ENCODE data around the gene C5AR1. TPM values are rescaled to one million over a fixed set of nuclear protein-coding genes. Genes with fewer than 3 reads are reported as not detected.

The C5AR1 gene
- total and polyA plus RNA-seq, 9 of the 15 experiments (the other 6 are each of a cell fraction or from before 2014, with no cell fraction given): 0.06 to 1.6 (median 0.28) TPM; not detected in 3

DNA sequence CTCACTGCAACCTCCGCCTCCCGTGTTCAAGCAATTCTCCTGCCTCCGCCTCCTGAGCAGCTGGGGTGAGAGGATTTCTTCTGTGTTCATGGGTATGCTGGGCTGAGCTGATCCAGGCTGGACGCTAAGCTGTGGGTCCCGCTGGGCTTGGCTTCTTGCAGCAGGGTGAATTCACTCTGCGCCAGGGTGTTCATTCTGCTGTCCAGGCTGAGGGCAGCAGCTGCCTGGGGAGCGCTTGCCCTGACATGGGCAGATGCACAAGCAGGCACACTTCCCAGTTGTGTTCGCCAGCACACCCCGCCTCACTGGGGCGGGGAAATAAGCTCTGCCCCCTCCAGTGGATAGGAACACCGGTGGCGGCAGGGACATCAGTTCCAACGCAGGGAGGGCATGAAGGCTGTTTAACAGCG is 42.3 kb upstream of the C5AR1 start:
- intact Hi-C loops (cut with micrococcal nuclease) (no loop called here), in situ Hi-C loops (cut with MboI) (no loop called here)
- H3K36me3 ChIP-seq (ENCODE audit: control insufficient read depth, insufficient read depth, low read length): peaks cover 64% of the 10 kb centered on the region; the same call in 2 of the 3 replicates
- peaks cover 6 to 27% of the 10 kb centered on the region in 2 experiments; a peak in 3 of 5 replicates for H3K4me1 ChIP-seq (replicated peaks in 1 of 2; ENCODE audit: control insufficient read depth in 2 of 2, insufficient read depth in 2 of 2, low read length in 2 of 2)
- H3K27ac ChIP-seq (ENCODE audit: extremely low read depth, low read depth, low read length): no peak overlapping the region
- no peak overlapping the region for H3K4me2 ChIP-seq (ENCODE audit: insufficient read depth, low read length)
- CTCF ChIA-PET (ENCODE audit: low intra/inter-chr PET ratio): no interaction called here
- H2AFZ ChIP-seq (ENCODE audit: low read depth, low read length): no peak overlapping the region
- FAIRE-seq: no peak
- no peaks in the 10 kb centered on the region for H3K27me3 ChIP-seq (ENCODE audit: control insufficient read depth in 2 of 2, insufficient read depth in 2 of 2, low read length in 2 of 2)
- no peaks in the 10 kb centered on the region for H3K9me1 ChIP-seq (ENCODE audit: control insufficient read depth, insufficient read depth, low read length)
- POLR2A ChIA-PET: interaction anchor here (1.0 to 3.9 kb wide), 4 partner anchors 8 to 122 kb away, joined by 3 to 19 read pairs (median 8); partner anchors contain the start of gene CCDC9
- H3K9me3 ChIP-seq (replicated peaks; ENCODE audit: control insufficient read depth, insufficient read depth, low read depth, low read length): no peaks in the 10 kb centered on the region
- no peaks in the 10 kb centered on the region for H4K20me1 ChIP-seq (replicated peaks; ENCODE audit: control insufficient read depth, insufficient read depth, low read length)
- DNase-seq (ENCODE audit: extremely low read depth in 1 of 4, low spot score in 3 of 4): no peak
- 94% methylated on average over 14 of the region's 14 CpGs for WGBS (ENCODE audit: insufficient coverage, low coverage, missing lambda C conversion rate)
- ATAC-seq: no peak
- H3K79me2 ChIP-seq (ENCODE audit: control insufficient read depth, insufficient read depth, low read length): no peaks in the 10 kb centered on the region
- BruUV-seq (replicated peaks): no TSS peak
- peak overlapping the region in 1 of 2 experiments; percentile 8; a peak in 2 of 4 replicates for H3K9ac ChIP-seq (ENCODE audit: insufficient read depth in 1 of 2, low read depth in 2 of 2, low read length in 2 of 2)
- H3K4me3 ChIP-seq: no peak overlapping the region
- TF ChIP-seq, protein P1, sequence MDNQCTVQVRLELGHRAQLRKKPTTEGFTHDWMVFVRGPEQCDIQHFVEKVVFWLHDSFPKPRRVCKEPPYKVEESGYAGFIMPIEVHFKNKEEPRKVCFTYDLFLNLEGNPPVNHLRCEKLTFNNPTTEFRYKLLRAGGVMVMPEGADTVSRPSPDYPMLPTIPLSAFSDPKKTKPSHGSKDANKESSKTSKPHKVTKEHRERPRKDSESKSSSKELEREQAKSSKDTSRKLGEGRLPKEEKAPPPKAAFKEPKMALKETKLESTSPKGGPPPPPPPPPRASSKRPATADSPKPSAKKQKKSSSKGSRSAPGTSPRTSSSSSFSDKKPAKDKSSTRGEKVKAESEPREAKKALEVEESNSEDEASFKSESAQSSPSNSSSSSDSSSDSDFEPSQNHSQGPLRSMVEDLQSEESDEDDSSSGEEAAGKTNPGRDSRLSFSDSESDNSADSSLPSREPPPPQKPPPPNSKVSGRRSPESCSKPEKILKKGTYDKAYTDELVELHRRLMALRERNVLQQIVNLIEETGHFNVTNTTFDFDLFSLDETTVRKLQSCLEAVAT (IDR thresholded peaks at IDR 0.05): no peak
- TF ChIP-seq ZNF184 (CRISPR knock-in tag; IDR thresholded peaks at IDR 0.05) (no peak), EP300 (IDR thresholded peaks at IDR 0.05; ENCODE audit: low read length) (no peak), ZNF778 (CRISPR knock-in tag; IDR thresholded peaks at IDR 0.05) (no peak), ZNF12 (CRISPR knock-in tag; IDR thresholded peaks at IDR 0.05) (no peak), RBFOX2 (IDR thresholded peaks at IDR 0.05; ENCODE audit: low read depth, low read length) (peak; percentile 40; the same call in 1 of the 2 replicates), POLR2G (IDR thresholded peaks at IDR 0.05; ENCODE audit: low read depth, low read length) (peak; percentile 42; the same call in 1 of the 2 replicates), HNRNPH1 (optimal IDR thresholded peaks at IDR 0.05; ENCODE audit: low read depth, low read length) (no peak), NFRKB (IDR thresholded peaks at IDR 0.05; ENCODE audit: low read depth) (no peak)
- TF ChIP-seq, protein P2, sequence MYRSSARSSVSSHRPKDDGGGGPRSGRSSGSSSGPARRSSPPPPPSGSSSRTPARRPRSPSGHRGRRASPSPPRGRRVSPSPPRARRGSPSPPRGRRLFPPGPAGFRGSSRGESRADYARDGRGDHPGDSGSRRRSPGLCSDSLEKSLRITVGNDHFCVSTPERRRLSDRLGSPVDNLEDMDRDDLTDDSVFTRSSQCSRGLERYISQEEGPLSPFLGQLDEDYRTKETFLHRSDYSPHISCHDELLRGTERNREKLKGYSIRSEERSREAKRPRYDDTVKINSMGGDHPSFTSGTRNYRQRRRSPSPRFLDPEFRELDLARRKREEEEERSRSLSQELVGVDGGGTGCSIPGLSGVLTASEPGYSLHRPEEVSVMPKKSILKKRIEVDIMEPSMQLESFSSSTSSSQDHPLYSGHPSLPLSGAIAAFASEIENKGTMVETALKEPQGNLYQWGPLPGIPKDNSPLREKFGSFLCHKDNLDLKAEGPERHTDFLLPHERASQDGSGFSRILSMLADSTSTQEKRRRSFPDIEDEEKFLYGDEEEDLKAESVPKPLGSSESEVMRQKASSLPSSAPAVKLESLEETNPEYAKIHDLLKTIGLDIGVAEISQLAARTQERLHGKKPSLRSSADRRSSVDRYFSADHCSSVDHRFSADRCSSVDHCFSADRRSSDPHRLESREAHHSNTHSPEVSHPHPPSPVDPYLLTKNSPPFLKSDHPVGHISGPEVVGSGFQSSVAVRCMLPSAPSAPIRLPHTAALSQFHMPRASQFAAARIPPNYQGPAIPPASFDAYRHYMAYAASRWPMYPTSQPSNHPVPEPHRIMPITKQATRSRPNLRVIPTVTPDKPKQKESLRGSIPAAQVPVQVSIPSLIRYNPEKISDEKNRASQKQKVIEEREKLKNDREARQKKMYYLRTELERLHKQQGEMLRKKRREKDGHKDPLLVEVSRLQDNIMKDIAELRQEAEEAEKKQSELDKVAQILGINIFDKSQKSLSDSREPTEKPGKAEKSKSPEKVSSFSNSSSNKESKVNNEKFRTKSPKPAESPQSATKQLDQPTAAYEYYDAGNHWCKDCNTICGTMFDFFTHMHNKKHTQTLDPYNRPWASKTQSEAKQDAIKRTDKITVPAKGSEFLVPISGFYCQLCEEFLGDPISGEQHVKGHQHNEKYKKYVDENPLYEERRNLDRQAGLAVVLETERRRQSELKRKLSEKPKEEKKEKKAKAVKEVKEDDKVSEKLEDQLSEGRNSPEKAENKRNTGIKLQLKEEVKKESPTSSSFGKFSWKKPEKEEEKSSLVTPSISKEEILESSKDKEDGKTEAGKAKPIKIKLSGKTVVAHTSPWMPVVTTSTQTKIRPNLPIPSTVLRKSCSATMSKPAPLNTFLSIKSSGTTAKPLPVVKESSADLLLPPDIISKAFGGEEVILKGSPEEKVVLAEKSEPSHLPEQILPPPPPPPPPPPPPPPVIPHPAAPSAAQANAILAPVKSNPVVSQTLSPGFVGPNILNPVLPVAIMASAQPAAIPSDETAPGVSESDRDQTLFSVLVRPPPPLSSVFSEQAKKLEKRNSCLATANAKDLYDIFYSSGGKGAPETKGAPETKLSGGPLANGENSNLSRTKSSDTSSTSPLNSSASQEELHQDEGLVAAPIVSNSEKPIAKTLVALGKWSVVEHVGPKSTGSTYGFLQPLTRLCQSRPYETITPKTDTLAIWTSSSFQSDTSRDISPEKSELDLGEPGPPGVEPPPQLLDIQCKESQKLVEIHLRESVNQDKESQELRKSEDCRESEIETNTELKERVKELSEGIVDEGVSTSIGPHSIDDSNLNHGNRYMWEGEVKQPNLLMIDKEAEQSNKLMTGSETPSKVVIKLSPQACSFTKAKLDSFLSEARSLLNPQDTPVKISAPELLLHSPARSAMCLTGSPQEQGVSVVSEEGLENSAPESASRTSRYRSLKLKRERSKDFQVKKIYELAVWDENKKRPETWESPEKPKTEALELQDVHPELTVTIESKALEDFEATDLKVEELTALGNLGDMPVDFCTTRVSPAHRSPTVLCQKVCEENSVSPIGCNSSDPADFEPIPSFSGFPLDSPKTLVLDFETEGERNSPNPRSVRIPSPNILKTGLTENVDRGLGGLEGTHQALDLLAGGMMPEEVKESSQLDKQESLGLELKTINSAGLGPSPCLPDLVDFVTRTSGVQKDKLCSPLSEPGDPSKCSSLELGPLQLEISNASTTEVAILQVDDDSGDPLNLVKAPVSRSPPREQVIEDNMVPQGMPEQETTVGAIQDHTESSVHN (IDR thresholded peaks at IDR 0.05; ENCODE audit: borderline replicate concordance in 1 of 2, low read depth in 1 of 2): no peak

Data from K562 (cell line).